Thyroid gland (tissue), 4 donors: ENCODE data around the gene P2RY2. TPM values are rescaled to one million over a fixed set of nuclear protein-coding genes. Genes with fewer than 3 reads are reported as not detected.

Source experiments
- DNase-seq, 2 donors: peaks; one replicate each; pipeline ENCODE4 v3.0.0-alpha.2; 2019
- H3K27ac ChIP-seq, 3 donors: fragments of 200-600 bp; sonication (generic); 1 replicate in 2 of 3; 2 replicates in 1 of 3; pipeline ENCODE4 v1.5.1; 2016 to 2019; ENCODE audit warnings: mild to moderate bottlenecking in 1 of 3, moderate library complexity in 1 of 3
- H3K27me3 ChIP-seq: fragments of 200-600 bp; sonication (generic); one replicate; pipeline ENCODE4 v1.5.1; 2019
- H3K36me3 ChIP-seq, 2 donors: fragments of 200-600 bp; sonication (generic); one replicate each; pipeline ENCODE4 v1.5.1; 2016 to 2019
- H3K4me1 ChIP-seq, 2 donors: fragments of 200-600 bp; sonication (generic); one replicate each; pipeline ENCODE4 v1.5.1; 2017 to 2019
- H3K4me3 ChIP-seq, 3 donors: fragments of 200-600 bp; sonication (generic); replicated peaks in 1 of 3; 1 replicate in 2 of 3; 2 replicates in 1 of 3; pipeline ENCODE4 v1.5.1; 2016; ENCODE audit warnings: mild to moderate bottlenecking in 1 of 3
- H3K9me3 ChIP-seq: fragments of 200-600 bp; sonication (generic); one replicate; pipeline ENCODE4 v1.5.1; 2017
- CTCF ChIP-seq, 6 experiments: fragments of 200-600 bp in 3 of 6; fragments of 450-650 bp in 3 of 6; sonication (generic) in 3 of 6; IDR thresholded peaks; one replicate each; pipeline ENCODE4 v1.5.1; 2016 to 2019; ENCODE audit warnings: antibody characterized with exemption in 6 of 6, mild to moderate bottlenecking in 2 of 6, inconsistent platforms in 1 of 6, moderate library complexity in 1 of 6
- POLR2A ChIP-seq, 2 donors: fragments of 450-650 bp; IDR thresholded peaks; one replicate each; pipeline ENCODE4 v1.6.1; 2017; ENCODE audit warnings: antibody characterized with exemption in 2 of 2, mild to moderate bottlenecking in 2 of 2, moderate library complexity in 1 of 2
- WGBS, 2 donors: methylation state at CpG; one replicate each; pipeline ENCODE4 v1.1.5; 2017; 5-methylcytosine and 5-hydroxymethylcytosine counted together
- intact Hi-C: fragments of 100-400 bp; cut with DNase I; formaldehyde crosslinking; loops from one replicate; pipeline ENCODE4 v1.15.1; 2023
- total RNA-seq, 4 donors: library from RNA; depleted of rRNA; stranded (reverse); fragments of >200 nt; gene quantifications; one replicate each; pipeline ENCODE4 v1.2.3, GENCODE V29; 2016

The P2RY2 gene
- total RNA-seq, 4 donors from 2014 or later: 29.3 to 38.1 (median 37.7) TPM

- 86 to 89% methylated on average over 4 of the region's 4 CpGs for WGBS, 2 donors
- DNase-seq: no peak
- Histone ChIP-seq H3K27me3 (no peaks in the 10 kb centered on the region), H3K27ac (no peak overlapping the region), H3K4me1 (peaks cover 9 to 28% of the 10 kb centered on the region in 2 donors), H3K9me3 (no peaks in the 10 kb centered on the region), H3K36me3 (no peaks in the 10 kb centered on the region), H3K4me3 (no peak overlapping the region)
- intact Hi-C loops: loop anchor here (10.0 kb wide), 1 partner anchor 248 kb away; no protein-coding TSS in a partner anchor
- TF ChIP-seq POLR2A (IDR thresholded peaks at IDR 0.05): no peak
- TF ChIP-seq CTCF (IDR thresholded peaks at IDR 0.05): no peak
Observed at GRCh38 chr11:73172992-73173656, 45.0 kb upstream of the P2RY2 start.

- Histone ChIP-seq H3K27ac (no peak overlapping the region), H3K4me1 (peaks cover 9 to 30% of the 10 kb centered on the region in 2 donors)
- WGBS, 2 donors: 76 to 83% methylated on average over 7 to 10 of the region's 11 CpGs
Observed at GRCh38 chr11:73173755-73174494, 44.2 kb upstream of the P2RY2 start.

GRCh38 chr11:73174495-73174791 lies 43.6 kb upstream of the P2RY2 start:
- Histone ChIP-seq H3K27ac (no peak overlapping the region), H3K9me3 (no peaks in the 10 kb centered on the region), H3K36me3 (no peaks in the 10 kb centered on the region), H3K4me1 (peaks cover 9 to 30% of the 10 kb centered on the region in 2 donors), H3K27me3 (no peaks in the 10 kb centered on the region), H3K4me3 (no peak overlapping the region)
- no peak for DNase-seq
- WGBS, 2 donors: 91 to 93% methylated on average over 3 of the region's 3 CpGs
- intact Hi-C loops: loop anchor here (10.0 kb wide), 1 partner anchor 250 kb away; no protein-coding TSS in a partner anchor
- TF ChIP-seq CTCF (IDR thresholded peaks at IDR 0.05): no peak
- TF ChIP-seq POLR2A (IDR thresholded peaks at IDR 0.05): no peak

More at GRCh38 chr11:73173755-73174494, 44.2 kb upstream of the P2RY2 start:
- no peak for DNase-seq
- Histone ChIP-seq H3K27me3 (no peaks in the 10 kb centered on the region), H3K36me3 (no peaks in the 10 kb centered on the region), H3K4me3 (no peak overlapping the region), H3K9me3 (no peaks in the 10 kb centered on the region)
- TF ChIP-seq CTCF (IDR thresholded peaks at IDR 0.05) (no peak), POLR2A (IDR thresholded peaks at IDR 0.05) (no peak)
- intact Hi-C loops: loop anchor here (10.0 kb wide), 1 partner anchor 249 kb away; no protein-coding TSS in a partner anchor

GRCh38 chr11:73175551-73176144 lies 42.4 kb upstream of the P2RY2 start:
- no peaks in the 10 kb centered on the region for H3K9me3 ChIP-seq
- H3K36me3 ChIP-seq: no peaks in the 10 kb centered on the region
- 68 to 74% methylated on average over 5 of the region's 5 CpGs for WGBS, 2 donors
- H3K4me3 ChIP-seq: no peak overlapping the region
- H3K27ac ChIP-seq: peak overlapping the region in 1 of 3 donors; percentile 10
- peaks cover 9 to 30% of the 10 kb centered on the region in 2 donors for H3K4me1 ChIP-seq
- TF ChIP-seq POLR2A (IDR thresholded peaks at IDR 0.05): no peak
- TF ChIP-seq CTCF (IDR thresholded peaks at IDR 0.05): no peak
- DNase-seq: no peak
- no peaks in the 10 kb centered on the region for H3K27me3 ChIP-seq
- intact Hi-C loops: loop anchor here (2.0 to 10.0 kb wide), 2 partner anchors 251 to 345 kb away; no protein-coding TSS in a partner anchor
